ENCODE data around the gene GSS. TPM values are rescaled to one million over a fixed set of nuclear protein-coding genes. Genes with fewer than 3 reads are reported as not detected.

The GSS gene
- total RNA-seq, 4 donors from 2014 or later: 14.1 to 33.0 (median 23.8) TPM

- TF ChIP-seq POLR2A (IDR thresholded peaks at IDR 0.05): no peak
- TF ChIP-seq CTCF (IDR thresholded peaks at IDR 0.05 in 4 of 5, conservative IDR thresholded peaks at IDR 0.05 in 1 of 5): no peak
- Histone ChIP-seq H3K27me3 (no peaks in the 10 kb centered on the region), H3K4me3 (no peak overlapping the region), H3K9me3 (no peaks in the 10 kb centered on the region), H3K27ac (peak overlapping the region; percentile 72 to 91 (median 81)), H3K36me3 (peaks cover 0 to 32% of the 10 kb centered on the region in 2 donors), H3K4me1 (peaks cover 13 to 15% of the 10 kb centered on the region in 2 donors)
- DNase-seq (no peak), ATAC-seq (no peak)
- in situ Hi-C loops (cut with MboI; ENCODE audit: low sequenced_read_pairs in 4 of 4): no loop called here
- intact Hi-C loops (cut with DNase I; ENCODE audit: low total_unique reads): no loop called here
These were observed 39.0 kb upstream of the GSS start for GRCh38 chr20:34994509-34995131.

GRCh38 chr20:34993941-34994508 is 38.4 kb upstream of the GSS start:
- Histone ChIP-seq H3K27me3 (no peaks in the 10 kb centered on the region), H3K4me3 (no peak overlapping the region), H3K9me3 (no peaks in the 10 kb centered on the region), H3K4me1 (peaks cover 8 to 15% of the 10 kb centered on the region in 2 donors), H3K36me3 (peaks cover 0 to 32% of the 10 kb centered on the region in 2 donors), H3K27ac (peak overlapping the region; percentile 72 to 91 (median 81))
- TF ChIP-seq POLR2A (IDR thresholded peaks at IDR 0.05) (no peak), CTCF (IDR thresholded peaks at IDR 0.05 in 4 of 5, conservative IDR thresholded peaks at IDR 0.05 in 1 of 5) (no peak)
- intact Hi-C loops (cut with DNase I; ENCODE audit: low total_unique reads): no loop called here
- in situ Hi-C loops (cut with MboI; ENCODE audit: low sequenced_read_pairs in 4 of 4): no loop called here
- ATAC-seq (peak in 1 of 2 donors; percentile 14), DNase-seq (peak in 1 of 2 donors; percentile 69)

DNA sequence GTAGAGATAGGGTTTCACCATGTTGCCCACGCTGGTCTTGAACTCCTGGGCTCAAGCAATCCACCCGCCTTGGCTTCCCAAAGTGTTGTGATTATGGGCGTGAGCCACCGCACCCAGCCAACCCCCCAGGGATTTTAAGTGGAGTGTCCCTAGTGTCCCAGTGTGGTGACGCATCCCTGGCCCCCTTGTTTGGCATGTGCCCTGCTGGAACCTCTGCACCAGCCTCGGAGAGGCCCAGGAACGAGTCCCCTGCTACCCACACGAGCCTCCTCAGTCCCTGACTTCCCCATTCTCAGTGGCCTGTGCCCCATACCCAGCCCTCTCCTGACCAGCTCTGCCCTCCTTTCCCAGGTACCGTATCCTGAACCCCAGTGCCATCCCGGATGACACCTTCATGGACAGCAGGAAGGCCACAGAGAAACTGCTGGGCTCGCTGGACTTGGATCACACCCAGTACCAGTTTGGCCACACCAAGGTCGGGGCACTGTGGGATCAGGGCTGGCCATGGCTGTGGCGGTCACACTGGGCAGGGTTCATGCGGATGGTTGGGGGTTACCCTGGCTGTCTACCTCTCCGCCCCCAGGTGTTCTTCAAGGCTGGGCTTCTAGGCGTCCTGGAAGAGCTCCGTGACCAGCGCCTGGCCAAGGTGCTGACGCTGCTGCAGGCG is 37.3 kb upstream of the GSS start:
- H3K27ac ChIP-seq: peak overlapping the region; percentile 72 to 91 (median 81)
- in situ Hi-C loops (cut with MboI; ENCODE audit: low sequenced_read_pairs in 4 of 4): no loop called here

GRCh38 chr20:34990661-34991214 is 35.1 kb upstream of the GSS start:
- DNase-seq: no peak
- TF ChIP-seq CTCF (IDR thresholded peaks at IDR 0.05 in 4 of 5, conservative IDR thresholded peaks at IDR 0.05 in 1 of 5) (no peak), POLR2A (IDR thresholded peaks at IDR 0.05) (no peak)
- H3K9me3 ChIP-seq: no peaks in the 10 kb centered on the region
- no peak for ATAC-seq
- in situ Hi-C loops (cut with MboI; ENCODE audit: low sequenced_read_pairs in 4 of 4): no loop called here
- peak overlapping the region; percentile 72 to 91 (median 81) for H3K27ac ChIP-seq
- peaks cover 0 to 3% of the 10 kb centered on the region in 2 donors for H3K4me1 ChIP-seq
- intact Hi-C loops (cut with DNase I; ENCODE audit: low total_unique reads): no loop called here
- H3K4me3 ChIP-seq: no peak overlapping the region
- H3K36me3 ChIP-seq: peaks cover 0 to 21% of the 10 kb centered on the region in 2 donors
- H3K27me3 ChIP-seq: no peaks in the 10 kb centered on the region

More for the DNA sequence above, 37.3 kb upstream of the GSS start:
- no peaks in the 10 kb centered on the region for H3K9me3 ChIP-seq
- H3K4me1 ChIP-seq: peaks cover 2 to 6% of the 10 kb centered on the region in 2 donors
- no peaks in the 10 kb centered on the region for H3K27me3 ChIP-seq
- DNase-seq (no peak), ATAC-seq (no peak)
- intact Hi-C loops (cut with DNase I; ENCODE audit: low total_unique reads): no loop called here
- peaks cover 0 to 32% of the 10 kb centered on the region in 2 donors for H3K36me3 ChIP-seq
- TF ChIP-seq POLR2A (IDR thresholded peaks at IDR 0.05) (no peak), CTCF (IDR thresholded peaks at IDR 0.05 in 4 of 5, conservative IDR thresholded peaks at IDR 0.05 in 1 of 5) (no peak)
- no peak overlapping the region for H3K4me3 ChIP-seq
